A673 (cell line): ENCODE measurements around the gene CRIP3.

Experiments
- EZH2 ChIP-seq: fragments of 200-600 bp; sonication (generic); IDR thresholded peaks from 2 replicates; pipeline ENCODE4 v1.6.1; 2017; ENCODE audit warnings: borderline replicate concordance, low read depth, mild to moderate bottlenecking, mixed read lengths, antibody characterized with exemption, low read length; ENCODE audit not compliant: poor library complexity, severe bottlenecking
- TF ChIP-seq, protein P1 (sequence below): fragments of 300-800, 200-600 bp; sonication (generic); conservative IDR thresholded peaks from 2 replicates; pipeline ENCODE4 v1.5.1; 2017; ENCODE audit warnings: low read depth, mild to moderate bottlenecking, antibody characterized with exemption, low read length, moderate library complexity, mixed read lengths

DNA sequence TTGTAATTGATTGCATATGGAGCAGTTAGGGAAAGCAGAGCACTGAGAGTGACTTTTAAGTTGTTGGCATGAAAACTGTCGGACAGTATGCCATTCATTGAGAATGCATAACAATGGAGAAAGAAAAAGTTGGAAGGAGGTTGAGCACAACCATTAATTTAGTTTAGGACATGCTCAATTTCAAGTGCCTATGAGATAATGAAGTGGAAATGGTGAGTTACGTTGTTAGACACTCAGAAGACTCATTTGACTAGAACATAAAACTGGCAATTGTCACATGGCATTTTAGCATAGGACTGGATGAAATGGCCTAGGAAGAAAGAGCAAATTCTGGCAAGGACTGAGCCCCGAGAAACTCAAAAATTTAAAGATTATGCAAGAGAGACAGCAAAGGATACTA is 38.8 kb upstream of the CRIP3 start:
- TF ChIP-seq, protein P1, sequence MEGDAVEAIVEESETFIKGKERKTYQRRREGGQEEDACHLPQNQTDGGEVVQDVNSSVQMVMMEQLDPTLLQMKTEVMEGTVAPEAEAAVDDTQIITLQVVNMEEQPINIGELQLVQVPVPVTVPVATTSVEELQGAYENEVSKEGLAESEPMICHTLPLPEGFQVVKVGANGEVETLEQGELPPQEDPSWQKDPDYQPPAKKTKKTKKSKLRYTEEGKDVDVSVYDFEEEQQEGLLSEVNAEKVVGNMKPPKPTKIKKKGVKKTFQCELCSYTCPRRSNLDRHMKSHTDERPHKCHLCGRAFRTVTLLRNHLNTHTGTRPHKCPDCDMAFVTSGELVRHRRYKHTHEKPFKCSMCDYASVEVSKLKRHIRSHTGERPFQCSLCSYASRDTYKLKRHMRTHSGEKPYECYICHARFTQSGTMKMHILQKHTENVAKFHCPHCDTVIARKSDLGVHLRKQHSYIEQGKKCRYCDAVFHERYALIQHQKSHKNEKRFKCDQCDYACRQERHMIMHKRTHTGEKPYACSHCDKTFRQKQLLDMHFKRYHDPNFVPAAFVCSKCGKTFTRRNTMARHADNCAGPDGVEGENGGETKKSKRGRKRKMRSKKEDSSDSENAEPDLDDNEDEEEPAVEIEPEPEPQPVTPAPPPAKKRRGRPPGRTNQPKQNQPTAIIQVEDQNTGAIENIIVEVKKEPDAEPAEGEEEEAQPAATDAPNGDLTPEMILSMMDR = no peak
- TF ChIP-seq EZH2 = no peak
